Spleen (tissue), 13 donors: ENCODE results near the gene GPR52. TPM values are rescaled to one million over a fixed set of nuclear protein-coding genes. Genes with fewer than 3 reads are reported as not detected.

Source experiments
- DNase-seq: peaks from one replicate; pipeline ENCODE4 v3.0.0-alpha.2; 2020
- H3K27ac ChIP-seq, 8 donors: fragments of 200-600 bp; sonication (generic) in 7 of 8; 1 replicate in 4 of 8; 2 replicates in 4 of 8; pipeline versions ENCODE4 v1.5.0 to v1.8.0; 2016 to 2021; ENCODE audit warnings: inconsistent platforms in 4 of 8, mild to moderate bottlenecking in 4 of 8, moderate library complexity in 1 of 8
- H3K27me3 ChIP-seq, 7 donors: fragments of 200-600 bp; sonication (generic) in 6 of 7; replicated peaks in 1 of 7; 1 replicate in 4 of 7; 2 replicates in 3 of 7; pipeline versions ENCODE4 v1.5.0 to v1.8.0; 2016 to 2021; ENCODE audit warnings: inconsistent platforms in 3 of 7, mild to moderate bottlenecking in 1 of 7
- H3K36me3 ChIP-seq, 6 donors: fragments of 200-600 bp; sonication (generic) in 5 of 6; 1 replicate in 4 of 6; 2 replicates in 2 of 6; pipeline versions ENCODE4 v1.5.0 to v1.8.0; 2016 to 2021; ENCODE audit warnings: inconsistent platforms in 2 of 6
- H3K4me1 ChIP-seq, 6 donors: fragments of 200-600 bp; sonication (generic) in 5 of 6; 1 replicate in 3 of 6; 2 replicates in 3 of 6; pipeline versions ENCODE4 v1.5.0 to v1.8.0; 2016 to 2021; ENCODE audit warnings: inconsistent platforms in 3 of 6
- H3K4me3 ChIP-seq, 8 donors: fragments of 200-600 bp; sonication (generic) in 7 of 8; 1 replicate in 4 of 8; 2 replicates in 4 of 8; pipeline versions ENCODE4 v1.5.0 to v1.8.0; 2016 to 2021; ENCODE audit warnings: inconsistent platforms in 4 of 8, mild to moderate bottlenecking in 4 of 8, moderate library complexity in 2 of 8
- H3K9me3 ChIP-seq, 8 donors: fragments of 200-600 bp; sonication (generic) in 7 of 8; 1 replicate in 4 of 8; 2 replicates in 4 of 8; pipeline versions ENCODE4 v1.5.0 to v1.8.0; 2016 to 2021; ENCODE audit warnings: inconsistent platforms in 4 of 8
- CTCF ChIP-seq, 11 experiments: fragments of 200-600 bp in 7 of 11; fragments of 450-650 bp in 4 of 11; sonication (generic) in 4 of 11; IDR thresholded peaks in 8 of 11; conservative IDR thresholded peaks in 3 of 11; 1 replicate in 7 of 11; 2 replicates in 4 of 11; pipeline versions ENCODE4 v1.4.0 to v1.8.0; 2016 to 2021; ENCODE audit warnings: antibody characterized with exemption in 11 of 11, inconsistent platforms in 4 of 11, mild to moderate bottlenecking in 1 of 11
- POLR2A ChIP-seq, 3 donors: fragments of 450-650 bp; IDR thresholded peaks; one replicate each; pipeline ENCODE4 v1.5.1; 2017; ENCODE audit warnings: antibody characterized with exemption in 3 of 3, mild to moderate bottlenecking in 1 of 3
- POLR2AphosphoS5 ChIP-seq, 3 donors: sonication (generic); formaldehyde crosslinking; IDR thresholded peaks; one replicate each; pipeline ENCODE4 v1.5.1; 2017; ENCODE audit warnings: antibody characterized with exemption in 3 of 3
- WGBS, 5 donors: extraction: QIAGEN DNeasy Blood & Tissue Kit in 3 of 5; methylation state at CpG; one replicate each; pipeline versions ENCODE4 v1.1.5 to v1.1.7; 2013 to 2018; 5-methylcytosine and 5-hydroxymethylcytosine counted together
- intact Hi-C: fragments of 100-400 bp; cut with DNase I; formaldehyde crosslinking; loops from one replicate; pipeline ENCODE4 v1.15.0; 2023; ENCODE audit warnings: low total_unique reads
- long read RNA-seq, 2 donors: transcript quantifications; one replicate each; lab custom pipeline, GENCODE V29; 2026
- polyA plus RNA-seq, 3 donors: library from polyadenylated mRNA; stranded (reverse); fragments of 200-250 nt; gene quantifications; one replicate each; pipeline ENCODE4 v1.2.1, GENCODE V29; 2013
- total RNA-seq, 7 donors: library from RNA; depleted of rRNA in 3 of 7; stranded (reverse); fragments of >200 nt in 3 of 7; fragmentation: NEBNext Ultra II Directional in 4 of 7; extraction: Animal tissue kit (Norgen Biotek cat#: 25700) in 4 of 7; gene quantifications; one replicate each; pipeline versions ENCODE4 v1.1.0 to v1.2.1, GENCODE V29; 2016 to 2021
- donor health status: healthy with polysubstance abuse.
- donor health status: DM: no; HTN: no; CAD: no; lungs with moderate emphysema.
- donor health status: DM: no; HTN: no; CAD: no.
- donor health status: Bipolar disorder and iron deficiency.
- donor health status: healthy.
- donor health status: DM: no; HTN: no; CAD: no.
- donor health status: DM: yes; HTN: yes; CAD: no.

Gene GPR52
- total RNA-seq (10 to 100 TPM in 3 of 7 donors, 1 to 10 TPM in 4; 4.4 to 21.4 (median 6.4) TPM), polyA plus RNA-seq (under 1 TPM in 1 of 3 donors, not detected in 2; 0.13 TPM)
- long read RNA-seq, donor 1 = 0 reads
- long read RNA-seq, donor 2 = 0 reads

GRCh38 chr1:174447866-174448530, at the start of gene GPR52:
GPR52 (plus strand) TSS chr1:174447964; CDS start chr1:174448112, 148 bp downstream.
- DNase-seq = no peak
- Histone ChIP-seq H3K27ac (no peak within 1 kb of the TSS), H3K4me1 (no peaks in the 10 kb centered on the region), H3K27me3 (no peaks in the 10 kb centered on the region), H3K36me3 (peaks cover 0 to 6% (median 0%) of the 10 kb centered on the region in 6 donors), H3K9me3 (no peaks in the 10 kb centered on the region), H3K4me3 (no peak within 1 kb of the TSS)
- intact Hi-C loops = no loop called here
- WGBS, 5 donors = 90 to 95% (median 93%) methylated on average over 11 of the region's 11 CpGs
- TF ChIP-seq POLR2AphosphoS5 (IDR thresholded peaks at IDR 0.05) (no peak), CTCF (IDR thresholded peaks at IDR 0.05 in 8 of 11, conservative IDR thresholded peaks at IDR 0.05 in 3 of 11) (no peak), POLR2A (IDR thresholded peaks at IDR 0.05) (no peak)

- Histone ChIP-seq H3K9me3 (peaks cover 0 to 9% (median 0%) of the 10 kb centered on the region in 8 donors), H3K36me3 (peaks cover 0 to 69% (median 10%) of the 10 kb centered on the region in 6 donors), H3K27ac (no peak overlapping the region), H3K27me3 (no peaks in the 10 kb centered on the region), H3K4me3 (no peak overlapping the region), H3K4me1 (no peaks in the 10 kb centered on the region)
- TF ChIP-seq CTCF (IDR thresholded peaks at IDR 0.05 in 8 of 11, conservative IDR thresholded peaks at IDR 0.05 in 3 of 11) (no peak), POLR2A (IDR thresholded peaks at IDR 0.05) (no peak), POLR2AphosphoS5 (IDR thresholded peaks at IDR 0.05) (no peak)
- DNase-seq = no peak
- intact Hi-C loops = no loop called here
- WGBS, 5 donors = 80 to 90% (median 88%) methylated on average over 4 of the region's 4 CpGs
Measured at GRCh38 chr1:174398246-174398645, 49.5 kb upstream of the GPR52 start.

GRCh38 chr1:174399211-174399610, 48.6 kb upstream of the GPR52 start:
- H3K27ac ChIP-seq = no peak overlapping the region
- TF ChIP-seq POLR2AphosphoS5 (IDR thresholded peaks at IDR 0.05) (no peak), CTCF (IDR thresholded peaks at IDR 0.05 in 8 of 11, conservative IDR thresholded peaks at IDR 0.05 in 3 of 11) (no peak), POLR2A (IDR thresholded peaks at IDR 0.05) (no peak)
- 59 to 81% (median 72%) methylated on average over 1 of the region's 1 CpG for WGBS, 5 donors
- H3K36me3 ChIP-seq = peaks cover 0 to 59% (median 7%) of the 10 kb centered on the region in 6 donors
- H3K4me1 ChIP-seq = no peaks in the 10 kb centered on the region
- no peak overlapping the region for H3K4me3 ChIP-seq
- intact Hi-C loops = no loop called here
- no peak for DNase-seq
- no peaks in the 10 kb centered on the region for H3K27me3 ChIP-seq
- peaks cover 0 to 1% (median 0%) of the 10 kb centered on the region in 8 donors for H3K9me3 ChIP-seq

GRCh38 chr1:174401075-174401474, 46.7 kb upstream of the GPR52 start:
- intact Hi-C loops = no loop called here
- no peak overlapping the region for H3K4me3 ChIP-seq
- no peak overlapping the region for H3K27ac ChIP-seq
- 90 to 95% (median 93%) methylated on average over 4 of the region's 4 CpGs for WGBS, 5 donors
- no peak for TF ChIP-seq CTCF (IDR thresholded peaks at IDR 0.05 in 8 of 11, conservative IDR thresholded peaks at IDR 0.05 in 3 of 11)
- TF ChIP-seq POLR2A (IDR thresholded peaks at IDR 0.05) = no peak
- TF ChIP-seq POLR2AphosphoS5 (IDR thresholded peaks at IDR 0.05) = no peak
- DNase-seq = no peak
- no peaks in the 10 kb centered on the region for H3K4me1 ChIP-seq
- H3K9me3 ChIP-seq = no peaks in the 10 kb centered on the region
- H3K36me3 ChIP-seq = peaks cover 0 to 46% (median 6%) of the 10 kb centered on the region in 6 donors
- H3K27me3 ChIP-seq = no peaks in the 10 kb centered on the region
